Ramos (cell line): ENCODE data around the gene IL20RA.

ENCODE experiments used
- in situ Hi-C: fragments of 300-500 bp; cut with MboI; formaldehyde crosslinking; loops from one replicate; pipeline ENCODE4 v1.14.3; 2022; ENCODE audit warnings: low sequenced_read_pairs; ENCODE audit not compliant: unreplicated experiment

The IL20RA gene

DNA sequence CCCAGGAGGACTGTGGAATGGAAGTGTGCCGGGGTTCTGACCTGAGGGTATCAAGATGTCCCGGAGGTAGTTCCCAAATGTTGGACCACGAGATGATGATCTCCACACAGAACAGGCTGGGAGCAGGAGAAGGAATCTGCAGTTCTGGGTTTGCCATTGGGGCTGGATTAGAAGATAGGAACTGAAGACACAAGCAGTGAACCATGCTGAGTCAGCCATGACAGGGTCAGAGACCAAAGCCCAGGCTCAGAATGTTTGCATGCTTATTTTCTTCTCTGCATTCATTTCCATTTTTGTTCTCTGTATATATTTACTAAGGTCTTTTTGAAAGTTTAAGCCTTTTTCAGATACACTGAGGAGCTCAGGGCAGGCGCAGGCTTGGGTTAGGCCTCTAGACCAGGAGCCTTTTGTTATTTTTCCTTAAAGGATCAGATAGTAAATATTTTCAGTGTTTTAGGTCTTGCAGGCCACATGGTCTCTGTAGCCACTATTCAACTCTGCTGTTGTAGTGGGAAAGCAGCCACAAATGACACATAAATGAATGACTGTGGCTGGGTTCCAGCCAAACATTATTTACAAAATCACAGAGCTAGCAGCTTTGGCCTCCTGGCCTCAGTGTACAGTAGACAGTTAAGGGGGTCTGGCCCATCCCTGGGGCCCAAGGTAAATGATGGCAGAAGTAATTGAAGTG lies 94.2 kb downstream of the IL20RA start:
- in situ Hi-C loops: no loop called here
